SJSA1 (cell line): ENCODE results near the gene CRKL. TPM values are rescaled to one million over a fixed set of nuclear protein-coding genes. Genes with fewer than 3 reads are reported as not detected.
A peak's percentile ranks its signal among the peaks of the same experiment; 100 is the strongest.
"Not testable (repeated sequence)": the region's sequence is repeated elsewhere in the genome, so short reads cannot be mapped to it uniquely, and the experiment has no call there.

Experiments used
- DNase-seq, 2 experiments: peaks; one replicate each; pipeline ENCODE4 v3.0.0-alpha.2; 2015 to 2020; ENCODE audit warnings: low spot score in 2 of 2, low read depth in 1 of 2
- H3K27ac ChIP-seq: fragments of 250-450 bp; sonication (Bioruptor Pico); 2 replicates; pipeline ENCODE4 v1.5.1; 2020; ENCODE audit warnings: mild to moderate bottlenecking, moderate library complexity
- H3K27me3 ChIP-seq: fragments of 250-450 bp; sonication (Bioruptor Pico); replicated peaks from 2 replicates; pipeline ENCODE4 v1.5.1; 2020; ENCODE audit warnings: mild to moderate bottlenecking, moderate library complexity
- H3K36me3 ChIP-seq: fragments of 250-450 bp; sonication (Bioruptor Pico); 2 replicates; pipeline ENCODE4 v1.5.1; 2020; ENCODE audit warnings: mild to moderate bottlenecking
- H3K4me1 ChIP-seq: fragments of 250-450 bp; sonication (Bioruptor Pico); replicated peaks from 2 replicates; pipeline ENCODE4 v1.6.1; 2021; ENCODE audit warnings: mild to moderate bottlenecking
- H3K4me3 ChIP-seq: fragments of 250-450 bp; sonication (Bioruptor Pico); 2 replicates; pipeline ENCODE4 v1.5.1; 2020; ENCODE audit warnings: mild to moderate bottlenecking
- H3K9me3 ChIP-seq: fragments of 250-450 bp; sonication (Bioruptor Pico); replicated peaks from 2 replicates; pipeline ENCODE4 v1.5.1; 2020; ENCODE audit warnings: mild to moderate bottlenecking
- total RNA-seq: library from RNA; depleted of rRNA; stranded (reverse); fragments of >200 nt; shearing (Covaris generic); gene quantifications from 2 replicates; pipeline ENCODE4 v1.2.3, GENCODE V29; 2014

CRKL gene
- total RNA-seq, 1 experiment from 2014 or later, result 53.9 TPM

DNA sequence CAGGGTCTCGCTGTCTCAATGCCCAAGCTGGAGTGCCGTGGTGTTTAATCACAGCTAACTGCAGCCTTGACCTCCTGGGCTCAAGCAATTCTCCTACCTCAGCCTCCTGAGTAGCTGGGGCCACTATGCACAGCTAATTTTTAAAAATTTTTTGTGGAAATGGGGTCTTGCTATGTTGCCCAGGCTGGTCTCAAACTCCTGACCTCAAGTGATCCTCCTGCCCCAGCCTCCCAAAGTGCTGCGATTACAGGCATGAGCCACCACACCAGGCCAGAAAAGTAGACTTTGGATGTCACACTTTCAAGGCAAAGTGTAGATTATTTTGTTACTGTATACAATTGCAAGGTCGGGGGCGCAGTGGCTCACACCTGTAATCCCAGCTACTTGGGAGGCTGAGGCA lies 8.5 kb upstream of the CRKL start:
- H3K9me3 ChIP-seq, H3K27me3 ChIP-seq, H3K4me3 ChIP-seq, H3K27ac ChIP-seq, H3K4me1 ChIP-seq, H3K36me3 ChIP-seq, DNase-seq: not testable (repeated sequence)

DNA sequence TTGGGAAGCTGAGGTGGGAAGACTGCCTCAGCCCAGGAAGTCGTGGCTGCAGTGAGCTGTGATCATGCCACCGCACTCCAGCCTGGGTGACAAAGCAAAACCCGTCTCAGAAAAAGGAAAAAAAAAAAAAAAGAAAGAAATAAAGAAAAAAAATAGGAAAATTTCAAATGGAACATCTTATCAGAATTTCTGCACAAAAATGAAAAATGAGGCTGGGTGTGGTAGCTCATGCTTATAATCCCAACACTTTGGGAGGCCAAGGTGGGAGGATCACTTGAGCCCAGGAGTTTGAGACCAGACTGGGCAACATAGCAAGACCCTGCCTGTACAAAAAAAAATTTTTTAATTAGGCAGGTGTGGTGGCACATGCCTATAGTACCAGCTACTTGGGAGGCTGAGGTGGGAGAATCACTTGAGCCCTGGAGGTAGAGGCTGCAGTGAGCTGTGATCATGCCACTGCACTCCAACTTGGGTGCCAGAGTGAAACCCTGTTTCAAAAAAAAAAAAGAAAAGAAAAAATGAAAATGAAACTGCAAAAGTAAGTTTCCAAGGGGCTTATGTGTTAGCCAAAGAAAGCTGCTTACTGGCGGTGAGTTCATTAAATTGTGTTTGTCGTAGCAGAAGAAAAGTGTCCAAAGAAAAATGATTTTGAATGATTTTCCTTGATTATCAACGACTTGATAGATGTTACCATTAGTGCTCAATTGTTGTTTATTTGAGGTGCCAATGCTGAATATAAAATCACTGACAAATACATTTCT lies 7.5 kb upstream of the CRKL start:
- no peak for DNase-seq
- no peaks in the 10 kb centered on the region for H3K4me1 ChIP-seq
- H3K36me3 ChIP-seq, result no peaks in the 10 kb centered on the region
- no peaks in the 10 kb centered on the region for H3K27me3 ChIP-seq
- no peak overlapping the region for H3K4me3 ChIP-seq
- H3K9me3 ChIP-seq, result no peaks in the 10 kb centered on the region
- H3K27ac ChIP-seq, result no peak overlapping the region

DNA sequence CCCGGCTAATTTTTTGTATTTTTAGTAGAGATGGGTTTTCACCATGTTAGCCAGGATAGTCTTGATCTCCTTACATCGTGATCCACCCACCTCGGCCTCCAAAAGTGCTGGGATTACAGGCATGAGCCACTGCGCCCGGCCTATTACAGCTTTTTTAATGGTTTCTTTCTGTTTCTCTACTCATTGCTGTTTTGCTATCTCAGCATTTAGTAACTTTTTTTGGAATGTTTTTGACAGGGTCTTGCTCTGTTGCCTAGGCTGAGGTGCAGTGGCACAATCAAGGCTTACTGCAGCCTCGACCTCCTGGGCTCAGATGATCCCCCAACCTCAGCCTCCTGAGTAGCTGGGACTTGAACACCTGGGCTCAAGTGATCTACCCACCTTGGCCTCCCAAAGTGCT lies 4.7 kb upstream of the CRKL start:
- no peaks in the 10 kb centered on the region for H3K27me3 ChIP-seq
- peaks cover 2% of the 10 kb centered on the region for H3K36me3 ChIP-seq
- peaks cover 6% of the 10 kb centered on the region for H3K4me1 ChIP-seq
- no peak overlapping the region for H3K4me3 ChIP-seq
- no peaks in the 10 kb centered on the region for H3K9me3 ChIP-seq
- no peak for DNase-seq
- no peak overlapping the region for H3K27ac ChIP-seq

DNA sequence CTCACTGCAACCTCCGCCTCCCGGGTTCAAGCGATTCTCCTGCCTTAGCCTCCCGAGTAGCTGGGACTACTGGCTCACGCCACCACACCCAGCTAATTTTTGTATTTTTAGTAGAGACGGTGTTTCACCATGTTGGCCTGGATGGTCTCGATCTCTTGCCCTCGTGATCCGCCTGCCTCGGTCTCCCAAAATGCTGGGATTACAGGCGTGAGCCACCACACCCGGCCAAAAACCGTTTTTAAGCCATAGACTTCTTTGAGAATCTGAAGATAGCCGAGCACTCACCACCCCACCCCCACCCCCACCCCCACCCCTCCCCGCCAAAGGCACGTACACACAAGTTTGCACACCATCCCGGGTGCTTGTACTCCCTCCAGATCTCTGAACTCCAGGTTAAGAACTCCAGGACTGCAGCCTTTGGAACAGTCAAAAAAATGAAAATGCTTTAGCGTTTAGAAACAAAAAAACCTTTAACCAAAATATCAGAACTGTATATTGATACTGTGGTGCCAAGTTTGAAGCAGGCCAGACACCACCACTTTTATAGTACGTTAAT lies 1.5 kb downstream of the CRKL start:
- Histone ChIP-seq H3K36me3 (peaks cover 27% of the 10 kb centered on the region), H3K9me3 (no peaks in the 10 kb centered on the region), H3K4me1 (peaks cover 22% of the 10 kb centered on the region), H3K27me3 (no peaks in the 10 kb centered on the region), H3K4me3 (peak overlapping the region; percentile 86), H3K27ac (no peak overlapping the region)
- DNase-seq, result no peak

DNA sequence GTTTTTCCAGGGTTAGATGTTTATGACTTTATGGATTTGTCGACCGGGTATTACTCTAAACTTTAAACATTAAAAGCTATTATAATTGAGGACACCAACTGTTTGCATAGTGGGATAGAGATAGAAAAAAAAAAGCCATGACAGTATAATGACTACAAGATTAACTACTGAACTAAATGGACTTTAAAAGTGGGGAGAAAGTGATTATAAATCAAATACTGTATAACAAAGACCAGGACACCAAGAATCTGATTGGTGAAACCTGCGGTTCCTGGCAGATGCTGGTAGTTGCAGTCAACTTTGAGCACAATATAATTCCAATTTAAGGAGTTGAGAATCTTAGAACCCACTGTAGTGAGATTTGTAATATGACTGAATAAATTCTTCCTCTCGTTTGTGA lies 2.5 kb downstream of the CRKL start:
- peak overlapping the region; percentile 86 for H3K4me3 ChIP-seq
- peaks cover 22% of the 10 kb centered on the region for H3K4me1 ChIP-seq
- peaks cover 34% of the 10 kb centered on the region for H3K36me3 ChIP-seq
- no peaks in the 10 kb centered on the region for H3K9me3 ChIP-seq
- no peaks in the 10 kb centered on the region for H3K27me3 ChIP-seq
- no peak for DNase-seq
- no peak overlapping the region for H3K27ac ChIP-seq

DNA sequence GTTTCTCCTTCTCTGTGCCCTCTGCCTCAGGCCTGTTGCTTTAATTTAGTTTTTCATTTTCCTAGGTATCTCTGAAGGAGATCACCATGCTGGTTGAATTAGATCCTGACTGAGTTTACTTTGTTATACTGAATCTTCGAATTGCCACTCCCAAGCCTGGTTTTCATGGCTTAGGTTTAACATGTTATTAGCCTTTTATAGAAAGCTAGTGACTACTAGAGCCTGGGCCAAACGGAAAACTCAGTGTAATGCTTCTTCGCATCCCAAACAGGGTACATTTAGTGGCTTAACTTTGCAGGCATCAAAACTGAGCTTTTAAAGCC lies 3.6 kb downstream of the CRKL start:
- H3K36me3 ChIP-seq, result peaks cover 41% of the 10 kb centered on the region
- H3K4me3 ChIP-seq, result no peak overlapping the region
- H3K4me1 ChIP-seq, result peaks cover 22% of the 10 kb centered on the region
- DNase-seq, result no peak
- H3K27ac ChIP-seq, result no peak overlapping the region
- H3K27me3 ChIP-seq, result no peaks in the 10 kb centered on the region
- H3K9me3 ChIP-seq, result no peaks in the 10 kb centered on the region

DNA sequence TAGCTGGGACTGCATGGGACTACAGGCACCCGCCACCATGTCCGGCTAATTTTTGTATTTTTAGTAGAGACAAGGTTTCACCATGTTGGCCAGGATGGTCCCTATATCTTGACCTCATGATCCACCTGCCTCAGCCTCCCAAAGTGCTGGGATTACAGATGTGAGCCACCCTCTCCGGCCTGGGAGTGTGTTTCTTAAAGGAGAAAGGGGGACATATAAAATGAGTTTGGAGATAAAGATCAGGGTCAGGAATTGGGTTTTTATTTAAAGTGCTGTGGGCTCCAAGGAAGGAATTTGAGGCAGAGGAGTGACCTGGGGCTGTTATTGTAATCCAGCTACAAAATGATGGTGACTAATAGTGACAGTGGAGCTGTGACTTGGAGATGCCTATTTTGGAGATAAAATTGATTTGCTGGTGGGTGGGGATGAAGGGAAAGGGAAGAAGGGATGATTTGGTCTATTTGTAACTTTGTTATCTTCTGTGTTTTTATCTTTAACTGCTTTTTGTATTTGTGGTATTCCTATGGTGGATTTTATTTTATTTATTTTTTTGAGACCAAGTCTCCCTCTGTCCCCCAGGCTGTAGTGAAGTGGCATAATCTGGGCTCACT lies 5.0 kb downstream of the CRKL start:
- Histone ChIP-seq H3K27me3 (no peaks in the 10 kb centered on the region), H3K4me1 (peaks cover 16% of the 10 kb centered on the region), H3K27ac (no peak overlapping the region), H3K36me3 (peaks cover 44% of the 10 kb centered on the region), H3K4me3 (no peak overlapping the region), H3K9me3 (no peaks in the 10 kb centered on the region)
- no peak for DNase-seq

DNA sequence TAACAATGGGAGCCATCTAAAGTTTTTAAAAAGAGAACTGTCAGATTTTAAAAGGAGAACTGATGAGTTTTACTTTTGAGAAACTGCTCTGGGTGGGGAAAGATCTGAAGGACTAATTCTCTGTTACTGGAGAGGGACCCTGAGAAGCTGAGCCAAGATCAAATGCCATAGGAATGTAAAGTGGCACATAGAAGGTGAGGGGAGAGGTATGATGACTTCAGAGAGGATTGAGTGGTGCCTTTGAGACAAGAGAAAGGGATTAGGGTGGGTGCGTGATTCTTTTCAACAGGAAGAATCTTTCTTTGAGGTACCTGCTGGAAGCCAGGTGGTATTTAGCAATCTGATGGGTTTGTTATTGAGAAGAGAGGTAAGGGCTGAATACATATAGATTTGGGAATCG lies 9.0 kb downstream of the CRKL start:
- H3K36me3 ChIP-seq, result peaks cover 27% of the 10 kb centered on the region

DNA sequence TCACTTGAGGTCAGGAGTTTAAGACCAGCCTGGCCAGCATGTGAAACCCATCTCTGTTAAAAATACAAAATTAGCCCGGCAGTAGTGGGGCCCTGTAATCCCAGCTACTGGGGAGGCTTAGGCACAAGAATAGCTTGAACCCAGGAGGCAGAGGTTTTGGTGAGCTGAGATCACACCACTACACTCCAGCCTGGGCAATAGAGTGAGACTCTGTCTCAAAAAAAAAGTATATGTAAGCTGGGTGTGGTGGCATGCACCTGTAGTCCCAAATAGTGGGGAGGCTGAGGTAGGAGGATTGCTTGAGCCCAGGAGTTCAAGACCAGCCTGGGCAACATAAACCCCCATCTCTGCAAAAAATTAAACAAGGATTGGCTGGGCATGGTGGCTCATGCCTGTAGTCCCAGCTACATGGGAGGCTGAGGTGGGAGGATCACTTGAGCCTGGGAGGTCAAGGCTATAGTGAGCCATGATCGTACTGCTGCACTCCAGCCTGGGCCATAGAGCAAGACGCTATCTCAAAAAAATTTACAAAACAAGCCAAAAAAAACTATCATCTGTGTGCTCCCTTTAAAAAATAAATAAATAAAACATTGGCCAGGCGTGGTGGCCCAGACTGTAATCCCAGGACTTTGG lies 10.8 kb downstream of the CRKL start:
- Histone ChIP-seq H3K27ac (no peak overlapping the region), H3K4me3 (no peak overlapping the region), H3K36me3 (peaks cover 36% of the 10 kb centered on the region), H3K9me3 (no peaks in the 10 kb centered on the region), H3K27me3 (no peaks in the 10 kb centered on the region), H3K4me1 (no peaks in the 10 kb centered on the region)
- DNase-seq, result no peak

More for the DNA sequence above, 9.0 kb downstream of the CRKL start:
- Histone ChIP-seq H3K27me3 (no peaks in the 10 kb centered on the region), H3K27ac (no peak overlapping the region), H3K4me3 (no peak overlapping the region), H3K4me1 (peaks cover 4% of the 10 kb centered on the region; the same call in 1 of the 2 replicates), H3K9me3 (no peaks in the 10 kb centered on the region)
- DNase-seq, result no peak

DNA sequence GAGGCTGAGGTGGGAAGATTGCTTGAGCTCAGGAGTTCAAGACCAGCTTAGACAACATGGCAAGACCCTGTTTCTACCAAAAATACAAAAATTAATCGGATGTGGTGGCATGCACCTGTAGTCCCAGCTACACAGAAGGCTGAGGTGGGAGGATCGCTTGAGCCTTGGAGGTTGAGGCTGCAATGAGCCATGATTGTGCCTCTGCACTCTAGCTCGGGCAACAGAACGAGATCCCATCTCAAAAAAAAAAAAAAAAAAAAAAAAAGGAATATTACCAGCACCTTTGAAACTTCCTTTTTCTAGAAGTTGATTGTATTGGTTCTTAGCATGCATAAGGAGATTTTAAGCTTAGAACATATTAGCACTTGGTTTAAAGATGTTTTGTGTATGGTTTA lies 11.4 kb downstream of the CRKL start:
- Histone ChIP-seq H3K36me3 (peaks cover 39% of the 10 kb centered on the region), H3K4me3 (no peak overlapping the region), H3K27me3 (no peaks in the 10 kb centered on the region), H3K4me1 (no peaks in the 10 kb centered on the region), H3K9me3 (no peaks in the 10 kb centered on the region), H3K27ac (no peak overlapping the region)
- no peak for DNase-seq

DNA sequence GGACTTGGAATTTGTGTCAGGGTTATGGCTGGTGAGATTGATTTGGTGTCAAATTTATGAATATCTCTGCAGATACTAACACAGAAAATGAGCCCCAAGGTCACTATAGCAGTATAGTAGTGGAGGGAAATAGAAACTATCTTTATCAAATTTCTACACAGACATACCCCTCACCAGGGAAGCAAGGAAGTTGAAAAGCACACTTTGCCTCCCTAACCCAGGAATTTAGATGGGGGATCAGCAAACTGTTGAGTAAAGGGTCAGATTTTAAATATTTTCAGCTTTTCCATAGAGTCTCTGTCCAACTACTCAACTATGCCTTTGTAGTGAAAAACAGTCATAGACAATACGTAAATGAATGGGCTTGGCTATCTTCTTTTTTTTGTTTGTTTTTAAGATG lies 12.8 kb downstream of the CRKL start:
- Histone ChIP-seq H3K36me3 (peaks cover 43% of the 10 kb centered on the region), H3K4me1 (no peaks in the 10 kb centered on the region), H3K9me3 (no peaks in the 10 kb centered on the region), H3K27ac (no peak overlapping the region), H3K4me3 (no peak overlapping the region), H3K27me3 (no peaks in the 10 kb centered on the region)
- DNase-seq, result no peak

DNA sequence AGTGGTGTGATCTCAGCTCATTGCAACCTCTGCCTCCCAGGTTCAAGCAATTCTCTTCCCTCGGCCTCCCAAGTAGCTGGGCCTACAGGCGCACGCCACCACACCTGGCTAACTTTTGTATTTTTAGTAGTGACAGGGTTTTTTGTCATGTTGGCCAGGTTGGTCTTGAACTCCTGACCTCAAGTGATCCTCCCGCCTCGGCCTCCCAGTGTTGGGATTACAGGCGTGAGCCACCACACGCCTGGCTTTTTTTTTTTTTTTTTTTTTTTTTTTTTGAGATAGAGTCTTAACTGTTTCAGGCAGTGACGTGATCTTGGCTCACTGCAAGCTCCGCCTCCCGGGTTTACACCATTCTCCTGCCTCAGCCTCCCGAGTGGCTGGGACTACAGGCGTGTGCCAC lies 13.2 kb downstream of the CRKL start:
- H3K9me3 ChIP-seq, H3K4me1 ChIP-seq, H3K27me3 ChIP-seq, DNase-seq, H3K27ac ChIP-seq, H3K4me3 ChIP-seq: not testable (repeated sequence)
- peaks cover 45% of the 10 kb centered on the region for H3K36me3 ChIP-seq

DNA sequence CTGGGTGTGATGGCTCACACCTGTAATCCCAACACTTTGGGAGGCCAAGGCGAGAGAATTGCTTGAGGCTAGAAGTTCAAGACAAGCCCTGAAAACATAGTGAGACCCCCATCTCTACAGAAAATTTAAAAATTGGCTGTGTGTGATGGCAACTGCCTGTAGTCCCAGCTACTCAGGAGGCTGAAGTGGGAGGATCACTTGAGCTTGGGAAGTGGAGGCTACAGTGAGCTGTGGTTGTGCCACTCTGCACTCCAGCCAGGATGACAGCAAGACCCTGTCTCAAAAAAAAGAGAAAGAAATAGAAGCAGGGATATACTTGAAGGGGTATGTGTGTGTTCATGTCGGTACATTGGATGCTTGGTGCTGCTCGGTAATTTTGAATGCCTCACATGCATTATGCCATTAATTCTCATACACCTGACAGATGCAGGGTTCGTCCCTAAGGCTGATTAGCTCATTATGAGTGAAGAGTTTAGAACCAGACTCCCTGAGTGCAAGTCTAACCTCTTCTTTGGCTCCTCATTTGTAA lies 14.0 kb downstream of the CRKL start:
- H3K4me3 ChIP-seq, result no peak overlapping the region
- no peaks in the 10 kb centered on the region for H3K9me3 ChIP-seq
- H3K27me3 ChIP-seq, result no peaks in the 10 kb centered on the region
- no peaks in the 10 kb centered on the region for H3K4me1 ChIP-seq
- H3K27ac ChIP-seq, result no peak overlapping the region
- peaks cover 45% of the 10 kb centered on the region for H3K36me3 ChIP-seq
- DNase-seq, result no peak

DNA sequence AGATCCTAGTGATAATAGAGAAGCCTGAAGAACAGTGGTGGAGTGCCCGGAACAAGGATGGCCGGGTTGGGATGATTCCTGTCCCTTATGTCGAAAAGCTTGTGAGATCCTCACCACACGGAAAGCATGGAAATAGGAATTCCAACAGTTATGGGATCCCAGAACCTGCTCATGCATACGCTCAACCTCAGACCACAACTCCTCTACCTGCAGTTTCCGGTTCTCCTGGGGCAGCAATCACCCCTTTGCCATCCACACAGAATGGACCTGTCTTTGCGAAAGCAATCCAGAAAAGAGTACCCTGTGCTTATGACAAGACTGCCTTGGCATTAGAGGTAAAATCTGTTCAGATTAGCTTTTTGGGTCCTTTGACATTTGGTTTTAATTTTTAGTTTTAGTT lies 16.7 kb downstream of the CRKL start:
- peaks cover 61% of the 10 kb centered on the region for H3K36me3 ChIP-seq
- no peak for DNase-seq

More for the DNA sequence above, 16.7 kb downstream of the CRKL start:
- no peaks in the 10 kb centered on the region for H3K9me3 ChIP-seq
- H3K4me1 ChIP-seq, result no peaks in the 10 kb centered on the region
- no peaks in the 10 kb centered on the region for H3K27me3 ChIP-seq
- no peak overlapping the region for H3K27ac ChIP-seq
- no peak overlapping the region for H3K4me3 ChIP-seq
